Neuronal stem cell (in vitro differentiated cells): ENCODE data around the gene PIK3C2B.

Experiments used
- DNase-seq: peaks from one replicate; pipeline ENCODE4 v3.0.0-alpha.2; 2013; ENCODE audit warnings: low spot score
- H2AFZ ChIP-seq: one replicate; pipeline ENCODE4 v1.6.1; 2013; ENCODE audit warnings: mild to moderate bottlenecking, low read length, inconsistent platforms
- H2AK5ac ChIP-seq: 2 replicates; pipeline ENCODE4 v1.6.1; 2013; ENCODE audit warnings: low read depth, mild to moderate bottlenecking, inconsistent platforms, low read length, moderate library complexity, mixed read lengths
- H2BK120ac ChIP-seq: 2 replicates; pipeline ENCODE4 v1.6.1; 2013; ENCODE audit warnings: low read depth, mild to moderate bottlenecking, inconsistent platforms, low read length, moderate library complexity, mixed read lengths
- H2BK12ac ChIP-seq: one replicate; pipeline ENCODE4 v1.6.1; 2013; ENCODE audit warnings: low read length, inconsistent platforms
- H2BK15ac ChIP-seq: 2 replicates; pipeline ENCODE4 v1.6.1; 2013; ENCODE audit warnings: mild to moderate bottlenecking, low read length, inconsistent platforms, mixed read lengths
- H2BK5ac ChIP-seq: one replicate; pipeline ENCODE4 v1.6.1; 2013; ENCODE audit warnings: inconsistent platforms, mild to moderate bottlenecking, low read length, moderate library complexity
- H3K14ac ChIP-seq: one replicate; pipeline ENCODE4 v1.6.1; 2013; ENCODE audit warnings: low read length, inconsistent platforms
- H3K18ac ChIP-seq: 2 replicates; pipeline ENCODE4 v1.6.1; 2013; ENCODE audit warnings: low read length, inconsistent platforms
- H3K23ac ChIP-seq: 2 replicates; pipeline ENCODE4 v1.6.1; 2013; ENCODE audit warnings: low read depth, mild to moderate bottlenecking, mixed read lengths, low read length, inconsistent platforms; ENCODE audit not compliant: poor library complexity
- H3K27ac ChIP-seq: replicated peaks from 3 replicates; pipeline ENCODE4 v1.5.1; 2013; ENCODE audit warnings: low read length, inconsistent platforms
- H3K27me3 ChIP-seq, 3 experiments: 2 replicates each; pipeline ENCODE4 v1.6.1; 2013; ENCODE audit warnings: low read length in 3 of 3, mild to moderate bottlenecking in 2 of 3, inconsistent platforms in 1 of 3, low read depth in 1 of 3, mixed read lengths in 1 of 3, moderate library complexity in 1 of 3; ENCODE audit not compliant: control insufficient read depth in 3 of 3, insufficient read depth in 3 of 3
- H3K36me3 ChIP-seq, 2 donors: replicated peaks in 1 of 2; 2 replicates each; pipeline ENCODE4 v1.6.1; 2013; ENCODE audit warnings: low read length in 2 of 2; ENCODE audit not compliant: control insufficient read depth in 2 of 2, insufficient read depth in 2 of 2
- H3K4ac ChIP-seq: 2 replicates; pipeline ENCODE4 v1.6.1; 2013; ENCODE audit warnings: inconsistent platforms, mild to moderate bottlenecking, low read length, moderate library complexity
- H3K4me1 ChIP-seq, 2 donors: 1 replicate in 1 of 2; 2 replicates in 1 of 2; pipeline ENCODE4 v1.6.1; 2013; ENCODE audit warnings: low read length in 2 of 2, low read depth in 1 of 2; ENCODE audit not compliant: control insufficient read depth in 2 of 2, insufficient read depth in 1 of 2
- H3K4me2 ChIP-seq: one replicate; pipeline ENCODE4 v1.6.1; 2013; ENCODE audit warnings: mild to moderate bottlenecking, low read length, inconsistent platforms; ENCODE audit not compliant: insufficient read depth, poor library complexity, severe bottlenecking
- H3K4me3 ChIP-seq, 2 donors: 2 replicates each; pipeline ENCODE4 v1.5.1; 2013; ENCODE audit warnings: low read length in 2 of 2, mild to moderate bottlenecking in 2 of 2, inconsistent platforms in 1 of 2, moderate library complexity in 1 of 2
- H3K79me1 ChIP-seq: one replicate; pipeline ENCODE4 v1.6.1; 2013; ENCODE audit warnings: low read depth, mild to moderate bottlenecking, inconsistent platforms, low read length, moderate library complexity
- H3K9ac ChIP-seq: one replicate; pipeline ENCODE4 v1.6.1; 2013; ENCODE audit warnings: mild to moderate bottlenecking, low read depth, low read length, inconsistent platforms; ENCODE audit not compliant: poor library complexity
- H3K9me3 ChIP-seq, 2 donors: replicated peaks in 1 of 2; 2 replicates each; pipeline versions ENCODE3 to v1.6.1; 2013; ENCODE audit warnings: low read length in 2 of 2, mild to moderate bottlenecking in 2 of 2, inconsistent platforms in 1 of 2, low read depth in 1 of 2, mixed read lengths in 1 of 2, moderate library complexity in 1 of 2; ENCODE audit not compliant: control insufficient read depth in 2 of 2, insufficient read depth in 1 of 2
- H4K8ac ChIP-seq: one replicate; pipeline ENCODE4 v1.6.1; 2013; ENCODE audit warnings: low read depth, mild to moderate bottlenecking, inconsistent platforms, low read length, moderate library complexity
- H4K91ac ChIP-seq: one replicate; pipeline ENCODE4 v1.6.1; 2013; ENCODE audit warnings: low read length, low read depth, mild to moderate bottlenecking, inconsistent platforms; ENCODE audit not compliant: poor library complexity
- WGBS, 2 donors: extraction: QIAGEN DNeasy Blood & Tissue Kit; methylation state at CpG; one replicate each; pipeline ENCODE4 v1.1.7; 2013; ENCODE audit warnings: missing lambda C conversion rate in 2 of 2, mixed read lengths in 1 of 2; ENCODE audit not compliant: insufficient read length in 2 of 2, insufficient replicate concordance in 1 of 2; ENCODE audit errors: extremely low coverage in 2 of 2; 5-methylcytosine and 5-hydroxymethylcytosine counted together

PIK3C2B gene

GRCh38 chr1:204449678-204450280 lies 44.8 kb downstream of the PIK3C2B start:
- Histone ChIP-seq H3K23ac (no peak overlapping the region), H3K4ac (peak overlapping the region; percentile 4), H2BK5ac (no peak overlapping the region), H2AFZ (no peak overlapping the region), H3K79me1 (no peaks in the 10 kb centered on the region), H3K27me3 (no peaks in the 10 kb centered on the region), H3K4me1 (peaks cover 18 to 30% of the 10 kb centered on the region in 2 donors), H4K8ac (no peak overlapping the region), H3K14ac (no peak overlapping the region), H3K9ac (no peak overlapping the region), H2BK12ac (no peak overlapping the region), H4K91ac (no peak overlapping the region), H3K4me2 (no peak overlapping the region), H2BK15ac (no peak overlapping the region), H3K4me3 (no peak overlapping the region), H2BK120ac (no peak overlapping the region), H3K27ac (no peak overlapping the region), H3K36me3 (peaks cover 28 to 88% of the 10 kb centered on the region in 2 donors), H2AK5ac (peak overlapping the region; percentile 27), H3K18ac (peak overlapping the region; percentile 29), H3K9me3 (no peaks in the 10 kb centered on the region)
- no CpG with 5 or more reads among the region's 8 CpGs for WGBS, 2 donors
- DNase-seq = no peak

DNA sequence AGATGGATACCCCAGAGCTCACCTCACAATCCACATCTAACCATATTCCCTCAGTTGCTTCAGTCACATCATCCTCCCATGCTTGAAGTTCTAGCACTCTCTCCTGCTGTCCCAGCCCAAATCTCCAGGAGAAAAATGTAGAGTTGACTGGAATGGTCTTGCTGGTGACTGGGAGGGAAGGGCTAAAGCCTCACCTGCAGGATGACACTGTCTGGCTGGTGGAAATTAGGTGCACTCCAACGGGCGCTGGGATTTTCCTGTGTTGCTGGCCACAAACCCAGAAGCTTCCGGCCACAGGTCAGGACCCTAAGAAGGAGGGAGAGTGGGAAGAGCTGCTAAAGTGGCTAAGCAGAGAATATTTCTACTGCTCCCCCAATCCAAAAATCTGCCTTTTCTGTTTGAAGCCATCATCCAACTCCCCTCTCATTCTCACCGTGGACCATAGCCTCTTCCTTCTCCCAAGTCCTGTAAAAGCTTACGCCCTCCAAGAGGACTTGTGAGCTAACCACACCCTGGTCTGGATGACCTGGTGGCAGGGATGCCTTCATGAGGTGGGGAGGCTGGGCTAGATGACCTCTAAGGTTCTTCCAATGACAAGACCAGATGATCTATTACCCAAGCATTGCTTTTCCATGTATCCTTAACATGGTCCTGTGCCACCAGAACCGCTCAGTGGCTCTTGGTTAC lies 45.5 kb downstream of the PIK3C2B start:
- no peak overlapping the region for H3K18ac ChIP-seq
- H3K4me2 ChIP-seq = no peak overlapping the region
- H2BK5ac ChIP-seq = no peak overlapping the region
- peaks cover 31 to 95% of the 10 kb centered on the region in 2 donors for H3K36me3 ChIP-seq
- no peaks in the 10 kb centered on the region for H3K79me1 ChIP-seq
- H4K91ac ChIP-seq = no peak overlapping the region
- WGBS, 2 donors = no CpG with 5 or more reads among the region's 6 CpGs
- H3K4me3 ChIP-seq = no peak overlapping the region
- H3K4ac ChIP-seq = no peak overlapping the region
- H3K27ac ChIP-seq = no peak overlapping the region
- H2BK12ac ChIP-seq = no peak overlapping the region
- peaks cover 13 to 25% of the 10 kb centered on the region in 2 donors for H3K4me1 ChIP-seq
- H2AFZ ChIP-seq = no peak overlapping the region
- H2AK5ac ChIP-seq = peak overlapping the region; percentile 27
- H3K23ac ChIP-seq = no peak overlapping the region
- DNase-seq = no peak
- H3K27me3 ChIP-seq = no peaks in the 10 kb centered on the region
- no peaks in the 10 kb centered on the region for H3K9me3 ChIP-seq
- H2BK15ac ChIP-seq = no peak overlapping the region
- no peak overlapping the region for H4K8ac ChIP-seq
- no peak overlapping the region for H2BK120ac ChIP-seq
- H3K14ac ChIP-seq = no peak overlapping the region
- H3K9ac ChIP-seq = no peak overlapping the region

DNA sequence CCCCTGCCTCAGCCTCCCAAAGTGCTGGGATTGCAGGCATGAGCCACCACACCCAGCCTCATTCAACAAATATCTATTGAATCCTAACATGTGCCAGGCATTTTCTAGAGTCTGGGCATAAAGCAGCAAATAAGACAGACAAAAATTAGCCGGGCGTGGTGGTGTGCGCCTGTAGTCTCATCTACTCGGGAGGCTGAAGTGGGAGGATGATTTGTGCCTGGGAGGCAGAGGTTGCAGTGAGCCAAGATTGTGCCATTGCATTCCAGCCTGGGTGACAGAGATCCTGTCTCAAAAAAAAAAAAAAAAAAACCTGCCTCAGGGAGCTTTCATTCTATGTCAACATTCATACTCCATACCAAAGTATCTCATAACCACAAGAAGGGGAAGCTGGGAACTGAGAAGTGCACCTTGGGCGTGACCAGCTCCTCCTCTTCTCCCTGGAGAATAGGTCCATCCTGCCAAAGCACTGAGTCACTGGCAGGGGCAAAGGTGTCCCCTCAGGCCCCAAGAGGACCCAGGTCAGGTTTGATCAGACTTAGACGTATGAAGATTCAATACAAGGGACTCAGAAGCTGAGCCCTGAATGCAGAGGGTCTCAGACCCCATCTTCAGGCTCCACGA lies 46.2 kb downstream of the PIK3C2B start:
- H2BK12ac ChIP-seq = no peak overlapping the region
- no peak overlapping the region for H3K4me2 ChIP-seq
- H2AK5ac ChIP-seq = no peak overlapping the region
- no peak overlapping the region for H3K4me3 ChIP-seq
- no peak for DNase-seq
- H2BK5ac ChIP-seq = no peak overlapping the region
- H4K8ac ChIP-seq = no peak overlapping the region
- H2AFZ ChIP-seq = no peak overlapping the region
- H3K14ac ChIP-seq = no peak overlapping the region
- H2BK15ac ChIP-seq = no peak overlapping the region
- no peaks in the 10 kb centered on the region for H3K9me3 ChIP-seq
- peaks cover 38 to 97% of the 10 kb centered on the region in 2 donors for H3K36me3 ChIP-seq
- no peak overlapping the region for H3K9ac ChIP-seq
- H3K27me3 ChIP-seq = no peaks in the 10 kb centered on the region
- H3K4ac ChIP-seq = no peak overlapping the region
- no CpG with 5 or more reads among the region's 7 CpGs for WGBS, 2 donors
- H3K27ac ChIP-seq = no peak overlapping the region
- no peak overlapping the region for H3K18ac ChIP-seq
- no peak overlapping the region for H4K91ac ChIP-seq
- H3K79me1 ChIP-seq = no peaks in the 10 kb centered on the region
- peaks cover 13 to 25% of the 10 kb centered on the region in 2 donors for H3K4me1 ChIP-seq
- no peak overlapping the region for H3K23ac ChIP-seq
- no peak overlapping the region for H2BK120ac ChIP-seq

DNA sequence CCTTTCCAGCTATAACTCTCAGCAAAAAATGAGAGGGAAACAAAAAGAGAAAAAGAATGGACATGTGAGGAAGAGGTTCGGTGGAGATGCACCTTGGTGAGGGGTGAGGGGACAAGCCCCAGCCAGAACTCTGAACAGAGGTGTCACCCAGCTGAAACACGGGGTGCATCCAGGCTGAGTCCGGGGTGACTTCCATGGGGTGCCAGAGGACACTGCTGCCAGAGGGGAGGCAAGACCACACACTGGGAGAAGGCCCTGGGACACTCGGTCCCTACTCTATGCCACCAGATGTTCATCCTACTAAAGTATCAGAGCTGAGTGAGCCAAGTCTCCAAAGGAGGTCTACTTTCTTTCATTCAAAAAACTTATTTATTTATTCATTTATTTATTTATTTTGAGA lies 46.9 kb downstream of the PIK3C2B start:
- H3K36me3 ChIP-seq = peaks cover 44 to 97% of the 10 kb centered on the region in 2 donors

More for the DNA sequence above, 46.9 kb downstream of the PIK3C2B start:
- Histone ChIP-seq H2AK5ac (no peak overlapping the region), H3K27me3 (no peaks in the 10 kb centered on the region), H3K4me1 (peaks cover 11 to 23% of the 10 kb centered on the region in 2 donors), H3K4me3 (no peak overlapping the region), H4K91ac (no peak overlapping the region), H3K23ac (no peak overlapping the region), H3K18ac (peak overlapping the region; percentile 73), H4K8ac (no peak overlapping the region), H2BK15ac (no peak overlapping the region), H2BK12ac (no peak overlapping the region), H3K4ac (no peak overlapping the region), H2AFZ (no peak overlapping the region), H3K79me1 (no peaks in the 10 kb centered on the region), H2BK5ac (no peak overlapping the region), H3K9ac (no peak overlapping the region), H2BK120ac (no peak overlapping the region), H3K4me2 (no peak overlapping the region), H3K14ac (no peak overlapping the region), H3K9me3 (no peaks in the 10 kb centered on the region), H3K27ac (no peak overlapping the region)
- no CpG with 5 or more reads among the region's 4 CpGs for WGBS, 2 donors
- no peak for DNase-seq
